ENCODE measurements around the gene KRTAP19-1. TPM values are rescaled to one million over a fixed set of nuclear protein-coding genes. Genes with fewer than 3 reads are reported as not detected.

Gene KRTAP19-1
- total RNA-seq, 1 experiment from 2014 or later: not detected

- Histone ChIP-seq H3K36me3 (ENCODE audit: control insufficient read depth, insufficient read depth, low read length) (no peaks in the 10 kb centered on the region), H3K4me3 (ENCODE audit: low read depth in 2 of 2, low read length in 2 of 2) (no peak overlapping the region), H3K27me3 (ENCODE audit: control insufficient read depth, insufficient read depth, low read length) (no peaks in the 10 kb centered on the region), H3K9me3 (ENCODE audit: control insufficient read depth, insufficient read depth, low read depth, low read length) (no peaks in the 10 kb centered on the region), H3K4me1 (ENCODE audit: control insufficient read depth, insufficient read depth, low read length) (no peaks in the 10 kb centered on the region), H3K27ac (ENCODE audit: low read length) (no peak overlapping the region)
- ATAC-seq: no peak
- peak; percentile 52 for TF ChIP-seq CTCF (IDR thresholded peaks at IDR 0.05)
- no peak for TF ChIP-seq POLR2AphosphoS5 (IDR thresholded peaks at IDR 0.05; ENCODE audit: low read depth, low read length)
- no peak for TF ChIP-seq REST (IDR thresholded peaks at IDR 0.05; ENCODE audit: insufficient read depth in 1 of 2, low read depth in 2 of 2, low read length in 1 of 2)
- intact Hi-C loops (cut with micrococcal nuclease; ENCODE audit: unreplicated experiment) (no loop called here), in situ Hi-C loops (cut with HindIII; ENCODE audit: low pct_unique_long_range_greater_than_20kb, low sequenced_read_pairs) (no loop called here)
- BruUV-seq (replicated peaks): no TSS peak
- POLR2A ChIA-PET: no interaction called here
- CTCF ChIA-PET: interaction anchor here (0.5 kb wide), 1 partner anchor 122 kb away, joined by 3 read pairs; no protein-coding TSS in a partner anchor
- DNase-seq (ENCODE audit: low read depth, low spot score): peak; percentile 4
Measured at GRCh38 chr21:30463713-30464112, 16.5 kb downstream of the KRTAP19-1 start.

GRCh38 chr21:30448514-30448913 is 31.7 kb downstream of the KRTAP19-1 start:
- no peak for ATAC-seq
- H3K27ac ChIP-seq (ENCODE audit: low read length): no peak overlapping the region
- in situ Hi-C loops (cut with HindIII; ENCODE audit: low pct_unique_long_range_greater_than_20kb, low sequenced_read_pairs): no loop called here
- H3K4me3 ChIP-seq (ENCODE audit: low read depth in 2 of 2, low read length in 2 of 2): no peak overlapping the region
- no TSS peak for BruUV-seq (replicated peaks)
- no peak for TF ChIP-seq TCF7L2 (IDR thresholded peaks at IDR 0.05; ENCODE audit: low read depth, low read length)
- TF ChIP-seq SIN3A (IDR thresholded peaks at IDR 0.05; ENCODE audit: borderline replicate concordance, insufficient read depth, low read depth, low read length): no peak
- no peak for TF ChIP-seq CTCF (IDR thresholded peaks at IDR 0.05)
- TF ChIP-seq POLR2AphosphoS5 (IDR thresholded peaks at IDR 0.05; ENCODE audit: low read depth, low read length): no peak
- TF ChIP-seq REST (IDR thresholded peaks at IDR 0.05; ENCODE audit: insufficient read depth in 1 of 2, low read depth in 2 of 2, low read length in 1 of 2): no peak
- POLR2A ChIA-PET: no interaction called here
- no peaks in the 10 kb centered on the region for H3K4me1 ChIP-seq (ENCODE audit: control insufficient read depth, insufficient read depth, low read length)
- CTCF ChIA-PET: no interaction called here
- no peaks in the 10 kb centered on the region for H3K27me3 ChIP-seq (ENCODE audit: control insufficient read depth, insufficient read depth, low read length)
- no peaks in the 10 kb centered on the region for H3K36me3 ChIP-seq (ENCODE audit: control insufficient read depth, insufficient read depth, low read length)
- intact Hi-C loops (cut with micrococcal nuclease; ENCODE audit: unreplicated experiment): no loop called here
- no peak for DNase-seq (ENCODE audit: low read depth, low spot score)
- H3K9me3 ChIP-seq (ENCODE audit: control insufficient read depth, insufficient read depth, low read depth, low read length): no peaks in the 10 kb centered on the region

Measured in Panc1 (cell line).